GM18867 (cell line): ENCODE measurements around the gene WDR41.
"Not testable (repeated sequence)": the region's sequence is repeated elsewhere in the genome, so short reads cannot be mapped to it uniquely, and the experiment has no call there.

Source experiments
- ATAC-seq: cut with Tn5 transposase; IDR thresholded peaks from one replicate; pipeline ENCODE4 v1.9.1; 2021; ENCODE audit warnings: mild to moderate bottlenecking, moderate library complexity; ENCODE audit not compliant: unreplicated experiment

The WDR41 gene

GRCh38 chr5:77491783-77492652 lies at the start of gene WDR41:
WDR41 (minus strand) TSS chr5:77492316; CDS start chr5:77492220, 96 bp downstream.
- ATAC-seq = peak; percentile 85

- no peak for ATAC-seq
These were observed 39.2 kb upstream of the WDR41 start for GRCh38 chr5:77531297-77531696.

GRCh38 chr5:77518304-77518703 lies 26.2 kb upstream of the WDR41 start:
- no peak for ATAC-seq

- ATAC-seq = no peak
These were observed 22.3 kb upstream of the WDR41 start for GRCh38 chr5:77514457-77514856.

GRCh38 chr5:77513321-77513720 lies 21.2 kb upstream of the WDR41 start:
- ATAC-seq = no peak

GRCh38 chr5:77501132-77501531 lies 9.0 kb upstream of the WDR41 start:
- ATAC-seq = not testable (repeated sequence)

- ATAC-seq = no peak
These were observed 7.9 kb upstream of the WDR41 start for GRCh38 chr5:77499973-77500372.

GRCh38 chr5:77499441-77499840 lies 7.3 kb upstream of the WDR41 start:
- no peak for ATAC-seq

GRCh38 chr5:77498952-77499351 lies 6.8 kb upstream of the WDR41 start:
- no peak for ATAC-seq

- ATAC-seq = no peak
These were observed 2.8 kb upstream of the WDR41 start for GRCh38 chr5:77494935-77495334.

- ATAC-seq = no peak
These were observed 511 bp upstream of the WDR41 start for GRCh38 chr5:77492653-77493000.

- not testable (repeated sequence) for ATAC-seq
These were observed 1.3 kb downstream of the WDR41 start for GRCh38 chr5:77490741-77491344.

GRCh38 chr5:77486344-77486962 lies 5.7 kb downstream of the WDR41 start:
- ATAC-seq = no peak

GRCh38 chr5:77483682-77484081 lies 8.4 kb downstream of the WDR41 start:
- no peak for ATAC-seq

GRCh38 chr5:77475041-77475440 lies 17.1 kb downstream of the WDR41 start:
- not testable (repeated sequence) for ATAC-seq

GRCh38 chr5:77468875-77469274 lies 23.2 kb downstream of the WDR41 start:
- not testable (repeated sequence) for ATAC-seq

GRCh38 chr5:77463905-77464304 lies 28.2 kb downstream of the WDR41 start:
- ATAC-seq = no peak

GRCh38 chr5:77461287-77461686 lies 30.8 kb downstream of the WDR41 start:
- ATAC-seq = no peak

- ATAC-seq = no peak
These were observed 38.0 kb downstream of the WDR41 start for GRCh38 chr5:77454123-77454522.

GRCh38 chr5:77452351-77452750 lies 39.8 kb downstream of the WDR41 start:
- no peak for ATAC-seq

GRCh38 chr5:77449981-77450380 lies 42.1 kb downstream of the WDR41 start:
- no peak for ATAC-seq

GRCh38 chr5:77449277-77449676 lies 42.8 kb downstream of the WDR41 start:
- no peak for ATAC-seq
